H9 (cell line): Measurements from ENCODE around the gene TMEM250. TPM values are rescaled to one million over a fixed set of nuclear protein-coding genes. Genes with fewer than 3 reads are reported as not detected.
A peak's percentile ranks its signal among the peaks of the same experiment; 100 is the strongest.

Experiments used
- DNase-seq: peaks from one replicate; pipeline ENCODE4 v3.0.0-alpha.2; 2017
- H2AFZ ChIP-seq: one replicate; pipeline ENCODE4 v1.6.1; 2013; ENCODE audit warnings: mild to moderate bottlenecking, low read length, control low read depth, moderate library complexity
- H2AK5ac ChIP-seq: 2 replicates; pipeline ENCODE4 v1.6.1; 2013; ENCODE audit warnings: low read length, control low read depth, mixed read lengths; ENCODE audit not compliant: insufficient read length
- H2BK120ac ChIP-seq: one replicate; pipeline ENCODE4 v1.6.1; 2013; ENCODE audit warnings: low read depth, mild to moderate bottlenecking, low read length, control low read depth, inconsistent platforms; ENCODE audit not compliant: poor library complexity, severe bottlenecking
- H2BK12ac ChIP-seq: 2 replicates; pipeline ENCODE4 v1.6.1; 2013; ENCODE audit warnings: low read length, control low read depth, mixed read lengths, low read depth; ENCODE audit not compliant: insufficient read length
- H2BK15ac ChIP-seq: 2 replicates; pipeline ENCODE4 v1.6.1; 2013; ENCODE audit warnings: low read depth, low read length, control low read depth
- H2BK20ac ChIP-seq: one replicate; pipeline ENCODE4 v1.6.1; 2013; ENCODE audit warnings: low read depth, mild to moderate bottlenecking, low read length, control low read depth, inconsistent platforms; ENCODE audit not compliant: poor library complexity, severe bottlenecking
- H2BK5ac ChIP-seq: 2 replicates; pipeline ENCODE4 v1.6.1; 2013; ENCODE audit warnings: low read length, control low read depth, mixed read lengths; ENCODE audit not compliant: insufficient read length
- H3K14ac ChIP-seq: 2 replicates; pipeline ENCODE4 v1.6.1; 2013; ENCODE audit warnings: low read length, control low read depth; ENCODE audit not compliant: insufficient read depth
- H3K18ac ChIP-seq: 2 replicates; pipeline ENCODE4 v1.6.1; 2013; ENCODE audit warnings: low read depth, mild to moderate bottlenecking, mixed read lengths, low read length, control low read depth; ENCODE audit not compliant: insufficient read length
- H3K23ac ChIP-seq: 2 replicates; pipeline ENCODE4 v1.6.1; 2013; ENCODE audit warnings: low read length, control low read depth, mixed read lengths, low read depth; ENCODE audit not compliant: insufficient read length
- H3K23me2 ChIP-seq: 2 replicates; pipeline ENCODE4 v1.6.1; 2013; ENCODE audit warnings: low read depth, mild to moderate bottlenecking, mixed read lengths, low read length, control low read depth; ENCODE audit not compliant: insufficient read length, poor library complexity, severe bottlenecking
- H3K27ac ChIP-seq: 2 replicates; pipeline ENCODE4 v1.5.1; 2013; ENCODE audit warnings: low read length, control low read depth, mixed read lengths, low read depth; ENCODE audit not compliant: insufficient read length
- H3K27me3 ChIP-seq: 2 replicates; pipeline ENCODE4 v1.6.1; 2013; ENCODE audit warnings: low read length, control low read depth, inconsistent platforms; ENCODE audit not compliant: insufficient read depth
- H3K4ac ChIP-seq: 2 replicates; pipeline ENCODE4 v1.6.1; 2013; ENCODE audit warnings: low read depth, mild to moderate bottlenecking, control low read depth, inconsistent platforms, low read length, moderate library complexity
- H3K4me1 ChIP-seq: 2 replicates; pipeline ENCODE4 v1.6.1; 2013; ENCODE audit warnings: low read length, control low read depth, inconsistent platforms; ENCODE audit not compliant: insufficient read depth
- H3K4me2 ChIP-seq: 2 replicates; pipeline ENCODE4 v1.6.1; 2013; ENCODE audit warnings: low read length, control low read depth, mixed read lengths; ENCODE audit not compliant: insufficient read length, insufficient read depth
- H3K56ac ChIP-seq: 2 replicates; pipeline ENCODE4 v1.6.1; 2013; ENCODE audit warnings: low read depth, mild to moderate bottlenecking, mixed read lengths, low read length, control low read depth; ENCODE audit not compliant: insufficient read length
- H3K79me1 ChIP-seq: 2 replicates; pipeline ENCODE4 v1.6.1; 2013; ENCODE audit warnings: low read depth, mild to moderate bottlenecking, moderate library complexity, low read length, control low read depth, inconsistent platforms; ENCODE audit not compliant: insufficient read depth, poor library complexity, severe bottlenecking
- H3K79me2 ChIP-seq: 2 replicates; pipeline ENCODE4 v1.6.1; 2013; ENCODE audit warnings: low read length, control low read depth, inconsistent platforms; ENCODE audit not compliant: insufficient read depth
- H3K9ac ChIP-seq: 2 replicates; pipeline ENCODE4 v1.6.1; 2013; ENCODE audit warnings: low read length, control low read depth, mixed read lengths; ENCODE audit not compliant: insufficient read length; ENCODE audit errors: extremely low read depth
- H3K9me3 ChIP-seq: one replicate; pipeline ENCODE4 v1.6.1; 2013; ENCODE audit warnings: low read depth, low read length, inconsistent platforms; ENCODE audit not compliant: control insufficient read depth
- H3T11ph ChIP-seq: one replicate; pipeline ENCODE4 v1.6.1; 2013; ENCODE audit warnings: mild to moderate bottlenecking, low read length, control low read depth, inconsistent platforms
- H4K20me1 ChIP-seq: one replicate; pipeline ENCODE4 v1.6.1; 2013; ENCODE audit not compliant: control insufficient read depth, insufficient read length, insufficient read depth
- H4K5ac ChIP-seq: 2 replicates; pipeline ENCODE4 v1.6.1; 2013; ENCODE audit warnings: low read depth, mild to moderate bottlenecking, mixed read lengths, low read length, control low read depth; ENCODE audit not compliant: insufficient read length
- H4K8ac ChIP-seq: replicated peaks from 2 replicates; pipeline ENCODE4 v1.6.1; 2013; ENCODE audit warnings: low read length, control low read depth, mixed read lengths, low read depth; ENCODE audit not compliant: insufficient read length
- H4K91ac ChIP-seq: 2 replicates; pipeline ENCODE4 v1.6.1; 2013; ENCODE audit warnings: low read depth, mild to moderate bottlenecking, moderate library complexity, mixed read lengths, low read length, control low read depth; ENCODE audit not compliant: insufficient read length
- H3K27ac Mint-ChIP-seq, 3 experiments: 2 replicates in 2 of 3; 3 replicates in 1 of 3; pipeline ENCODE4 v1.8.0; 2020 to 2021; ENCODE audit warnings: mixed read lengths in 3 of 3, mild to moderate bottlenecking in 1 of 3, moderate library complexity in 1 of 3
- H3K27me3 Mint-ChIP-seq: 2 replicates; pipeline ENCODE4 v1.8.0; 2021; ENCODE audit warnings: low read depth, mild to moderate bottlenecking, moderate library complexity, mixed read lengths
- H3K36me3 Mint-ChIP-seq, 3 experiments: 2 replicates in 2 of 3; 3 replicates in 1 of 3; pipeline ENCODE4 v1.8.0; 2020 to 2021; ENCODE audit warnings: low read depth in 3 of 3, mixed read lengths in 3 of 3; ENCODE audit not compliant: insufficient read depth in 1 of 3
- H3K4me1 Mint-ChIP-seq, 2 experiments: 2 replicates each; pipeline ENCODE4 v1.8.0; 2020; ENCODE audit warnings: mixed read lengths in 2 of 2
- H3K4me3 Mint-ChIP-seq, 2 experiments: 2 replicates in 1 of 2; 3 replicates in 1 of 2; pipeline ENCODE4 v1.8.0; 2020 to 2021; ENCODE audit warnings: mild to moderate bottlenecking in 2 of 2, mixed read lengths in 2 of 2, moderate library complexity in 1 of 2
- H3K9me3 Mint-ChIP-seq, 2 experiments: 2 replicates in 1 of 2; 3 replicates in 1 of 2; pipeline ENCODE4 v1.8.0; 2020; ENCODE audit warnings: mild to moderate bottlenecking in 2 of 2, mixed read lengths in 2 of 2, moderate library complexity in 1 of 2
- WGBS: extraction: QIAGEN DNeasy Blood & Tissue Kit; methylation state at CpG from one replicate; pipeline ENCODE4 v1.1.7; 2013; ENCODE audit warnings: missing lambda C conversion rate, low lambda C conversion rate, mixed read lengths; ENCODE audit not compliant: insufficient read length; ENCODE audit errors: extremely low coverage; 5-methylcytosine and 5-hydroxymethylcytosine counted together
- total RNA-seq: library from RNA; stranded (reverse); gene quantifications from 2 replicates; pipeline ENCODE4 v1.2.1, GENCODE V29; 2021
- TF ChIP-seq, protein P1 (sequence below): fragments of 200-600 bp; sonication (generic); conservative IDR thresholded peaks from 3 replicates; pipeline ENCODE4 v1.8.0; 2021; ENCODE audit warnings: antibody characterized with exemption, mild to moderate bottlenecking

The TMEM250 gene
- total RNA-seq, 1 experiment from 2014 or later, result 48.1 TPM

GRCh38 chr9:136110082-136111061 lies 8.3 kb downstream of the TMEM250 start:
- Mint-ChIP-seq H3K27me3 (no peaks in the 10 kb centered on the region), H3K9me3 (no peaks in the 10 kb centered on the region), H3K4me3 (peak overlapping the region; percentile 53 to 67), H3K36me3 (peaks cover 1 to 15% (median 13%) of the 10 kb centered on the region in 3 experiments; a peak in 5 of 7 replicates), H3K4me1 (peaks cover 34 to 43% of the 10 kb centered on the region in 2 experiments), H3K27ac (peak overlapping the region in 1 of 3 experiments; percentile 95; a peak in 2 of 7 replicates)
- TF ChIP-seq, protein P1, sequence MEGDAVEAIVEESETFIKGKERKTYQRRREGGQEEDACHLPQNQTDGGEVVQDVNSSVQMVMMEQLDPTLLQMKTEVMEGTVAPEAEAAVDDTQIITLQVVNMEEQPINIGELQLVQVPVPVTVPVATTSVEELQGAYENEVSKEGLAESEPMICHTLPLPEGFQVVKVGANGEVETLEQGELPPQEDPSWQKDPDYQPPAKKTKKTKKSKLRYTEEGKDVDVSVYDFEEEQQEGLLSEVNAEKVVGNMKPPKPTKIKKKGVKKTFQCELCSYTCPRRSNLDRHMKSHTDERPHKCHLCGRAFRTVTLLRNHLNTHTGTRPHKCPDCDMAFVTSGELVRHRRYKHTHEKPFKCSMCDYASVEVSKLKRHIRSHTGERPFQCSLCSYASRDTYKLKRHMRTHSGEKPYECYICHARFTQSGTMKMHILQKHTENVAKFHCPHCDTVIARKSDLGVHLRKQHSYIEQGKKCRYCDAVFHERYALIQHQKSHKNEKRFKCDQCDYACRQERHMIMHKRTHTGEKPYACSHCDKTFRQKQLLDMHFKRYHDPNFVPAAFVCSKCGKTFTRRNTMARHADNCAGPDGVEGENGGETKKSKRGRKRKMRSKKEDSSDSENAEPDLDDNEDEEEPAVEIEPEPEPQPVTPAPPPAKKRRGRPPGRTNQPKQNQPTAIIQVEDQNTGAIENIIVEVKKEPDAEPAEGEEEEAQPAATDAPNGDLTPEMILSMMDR, result peak; percentile 45; the same call in 2 of the 3 replicates
- no CpG with 5 or more reads among the region's 42 CpGs for WGBS
- no peaks in the 10 kb centered on the region for H3K23me2 ChIP-seq
- no peak overlapping the region for H2BK15ac ChIP-seq
- H3K9me3 ChIP-seq, result no peaks in the 10 kb centered on the region
- no peaks in the 10 kb centered on the region; the same call in 1 of the 2 replicates for H3K4me1 ChIP-seq
- no peaks in the 10 kb centered on the region for H3K27me3 ChIP-seq
- no peak overlapping the region for H3K18ac ChIP-seq
- H3K14ac ChIP-seq, result no peak overlapping the region
- H4K5ac ChIP-seq, result no peak overlapping the region
- no peak overlapping the region for H4K8ac ChIP-seq
- H3K23ac ChIP-seq, result no peak overlapping the region
- no peak overlapping the region for H2BK120ac ChIP-seq
- no peak overlapping the region for H2AK5ac ChIP-seq
- no peaks in the 10 kb centered on the region for H4K20me1 ChIP-seq
- peak overlapping the region; percentile 7 for H3K4me2 ChIP-seq
- H2BK12ac ChIP-seq, result no peak overlapping the region
- no peak overlapping the region for H3K27ac ChIP-seq
- H3K9ac ChIP-seq, result no peak overlapping the region
- H3K79me2 ChIP-seq, result no peaks in the 10 kb centered on the region
- no peaks in the 10 kb centered on the region for H3K79me1 ChIP-seq
- no peak overlapping the region for H2BK20ac ChIP-seq
- no peak overlapping the region for H4K91ac ChIP-seq
- H2AFZ ChIP-seq, result no peak overlapping the region
- H2BK5ac ChIP-seq, result no peak overlapping the region
- H3K4ac ChIP-seq, result no peak overlapping the region
- peak; percentile 66 for DNase-seq
- no peak overlapping the region for H3K56ac ChIP-seq
- no peak overlapping the region for H3T11ph ChIP-seq
